HG02610 (cell line): ENCODE measurements around the gene LEF1.
A peak's percentile ranks its signal among the peaks of the same experiment; 100 is the strongest.

Experiments
- ATAC-seq: cut with Tn5 transposase; IDR thresholded peaks from one replicate; pipeline ENCODE4 v1.9.1; 2021; ENCODE audit warnings: mild to moderate bottlenecking, moderate library complexity; ENCODE audit not compliant: unreplicated experiment

LEF1 gene

GRCh38 chr4:108003982-108004515, 164.7 kb downstream of the LEF1 start:
- ATAC-seq: peak; percentile 90

- ATAC-seq: no peak
Measured at GRCh38 chr4:108001540-108002135, 167.1 kb downstream of the LEF1 start.

- ATAC-seq: no peak
Measured at GRCh38 chr4:107999932-108000539, 168.7 kb downstream of the LEF1 start.

GRCh38 chr4:107997794-107998193, 170.9 kb downstream of the LEF1 start:
- no peak for ATAC-seq
